GM12874 (cell line): Measurements from ENCODE around the gene LAMA1.

ENCODE experiments used
- TF ChIP-seq, protein P1 (sequence below): IDR thresholded peaks from 2 replicates; pipeline ENCODE4 v1.5.1; 2011; ENCODE audit warnings: low read depth, mild to moderate bottlenecking, control low read depth, low read length, moderate library complexity; ENCODE audit not compliant: insufficient read depth

Gene LAMA1

DNA sequence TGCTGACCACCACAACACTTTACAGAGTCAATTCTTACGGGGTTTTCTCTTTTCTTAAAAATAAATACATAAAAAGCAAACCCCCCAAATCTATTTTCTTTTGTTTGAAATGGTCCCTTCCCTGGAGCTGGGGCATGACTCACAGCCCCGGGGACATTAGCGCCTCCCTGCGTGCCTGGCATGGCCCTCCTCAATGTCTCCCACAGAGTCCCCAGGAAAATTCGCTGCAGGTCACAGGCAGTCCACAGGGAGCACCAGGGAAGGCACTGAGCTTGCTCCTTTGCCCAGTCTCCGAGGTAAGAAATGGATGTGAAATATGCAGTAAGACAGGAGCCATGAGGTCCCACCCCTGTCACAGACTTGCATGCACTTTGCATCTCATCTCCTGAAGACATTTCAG is 142.5 kb downstream of the LAMA1 start:
- TF ChIP-seq, protein P1, sequence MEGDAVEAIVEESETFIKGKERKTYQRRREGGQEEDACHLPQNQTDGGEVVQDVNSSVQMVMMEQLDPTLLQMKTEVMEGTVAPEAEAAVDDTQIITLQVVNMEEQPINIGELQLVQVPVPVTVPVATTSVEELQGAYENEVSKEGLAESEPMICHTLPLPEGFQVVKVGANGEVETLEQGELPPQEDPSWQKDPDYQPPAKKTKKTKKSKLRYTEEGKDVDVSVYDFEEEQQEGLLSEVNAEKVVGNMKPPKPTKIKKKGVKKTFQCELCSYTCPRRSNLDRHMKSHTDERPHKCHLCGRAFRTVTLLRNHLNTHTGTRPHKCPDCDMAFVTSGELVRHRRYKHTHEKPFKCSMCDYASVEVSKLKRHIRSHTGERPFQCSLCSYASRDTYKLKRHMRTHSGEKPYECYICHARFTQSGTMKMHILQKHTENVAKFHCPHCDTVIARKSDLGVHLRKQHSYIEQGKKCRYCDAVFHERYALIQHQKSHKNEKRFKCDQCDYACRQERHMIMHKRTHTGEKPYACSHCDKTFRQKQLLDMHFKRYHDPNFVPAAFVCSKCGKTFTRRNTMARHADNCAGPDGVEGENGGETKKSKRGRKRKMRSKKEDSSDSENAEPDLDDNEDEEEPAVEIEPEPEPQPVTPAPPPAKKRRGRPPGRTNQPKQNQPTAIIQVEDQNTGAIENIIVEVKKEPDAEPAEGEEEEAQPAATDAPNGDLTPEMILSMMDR = no peak

- TF ChIP-seq, protein P1 = no peak
Observed at GRCh38 chr18:6971823-6972478, 145.6 kb downstream of the LAMA1 start.

- TF ChIP-seq, protein P1 = no peak
Observed at GRCh38 chr18:6963452-6964097, 154.0 kb downstream of the LAMA1 start.

GRCh38 chr18:6962571-6963451 is 154.8 kb downstream of the LAMA1 start:
- TF ChIP-seq, protein P1 = no peak

- TF ChIP-seq, protein P1 = no peak
Observed at GRCh38 chr18:6961331-6961730, 156.3 kb downstream of the LAMA1 start.

GRCh38 chr18:6960656-6961055 is 156.9 kb downstream of the LAMA1 start:
- TF ChIP-seq, protein P1 = no peak

- TF ChIP-seq, protein P1 = no peak
Observed at GRCh38 chr18:6960124-6960523, 157.5 kb downstream of the LAMA1 start.
